GM12878 (cell line): ENCODE data around the gene NAV3. TPM values are rescaled to one million over a fixed set of nuclear protein-coding genes. Genes with fewer than 3 reads are reported as not detected.

Experiments used
- ATAC-seq: fragments of 200-7000 bp; cut with Tn5 transposase; 3 replicates; pipeline ENCODE4 v1.9.1; 2020; ENCODE audit warnings: mild to moderate bottlenecking, moderate library complexity
- BruUV-seq: library from RNA; stranded (reverse); fragments of 400-500 nt; replicated peaks from 2 replicates; lab custom pipeline; 2021; lab: Mats Ljungman, UMichigan
- CTCF ChIA-PET: fragments of 300-600 bp; sonication (Branson Sonifier 250); formaldehyde crosslinking; extraction: SDS; loops from one replicate; lab custom pipeline; 2021; ENCODE audit warnings: inconsistent platforms; lab: Yijun Ruan, JAX
- POLR2A ChIA-PET: fragments of 350-600 bp; formaldehyde crosslinking; extraction: SDS; loops from one replicate; lab custom pipeline; 2021; ENCODE audit warnings: inconsistent platforms; lab: Charles Lee
- RAD21 ChIA-PET: fragments of 300-600 bp; sonication (Branson Sonifier 250); formaldehyde crosslinking; loops from one replicate; lab custom pipeline; 2023; ENCODE audit warnings: antibody characterized with exemption; ENCODE audit not compliant: unreplicated experiment; lab: Charles Lee
- SMC1A ChIA-PET: fragments of 300-600 bp; sonication (Branson Sonifier 250); formaldehyde crosslinking; loops from one replicate; lab custom pipeline; 2023; ENCODE audit not compliant: unreplicated experiment, uncharacterized antibody; lab: Charles Lee
- DNase-seq: peaks from one replicate; pipeline ENCODE4 v3.0.0-alpha.2; 2011; ENCODE audit warnings: low read depth, low spot score
- FAIRE-seq: peaks from 3 replicates; lab custom pipeline; 2011; peaks lifted over from hg19 to GRCh38; lab: Jason Lieb, UNC
- H2AFZ ChIP-seq: 2 replicates; pipeline ENCODE4 v1.6.0; 2011; ENCODE audit warnings: low read depth, low read length, control low read depth; ENCODE audit not compliant: control insufficient read depth
- H3K27ac ChIP-seq: 2 replicates; pipeline ENCODE4 v1.5.1; 2011; ENCODE audit warnings: control low read depth; ENCODE audit not compliant: control insufficient read depth, insufficient read depth
- H3K27me3 ChIP-seq, 2 experiments: replicated peaks in 1 of 2; 2 replicates each; pipeline versions ENCODE4 v1.6.0 to v1.6.1; 2011; ENCODE audit warnings: low read length in 1 of 2; ENCODE audit not compliant: control insufficient read depth in 2 of 2, insufficient read depth in 2 of 2
- H3K36me3 ChIP-seq, 2 experiments: 2 replicates each; pipeline ENCODE4 v1.5.1; 2011; ENCODE audit warnings: low read length in 1 of 2; ENCODE audit not compliant: control insufficient read depth in 2 of 2, insufficient read depth in 2 of 2
- H3K4me1 ChIP-seq: 2 replicates; pipeline ENCODE4 v1.6.1; 2011; ENCODE audit warnings: mild to moderate bottlenecking, low read length, moderate library complexity, mixed read lengths; ENCODE audit not compliant: control insufficient read depth, insufficient read depth
- H3K4me2 ChIP-seq: 2 replicates; pipeline ENCODE4 v1.6.0; 2011; ENCODE audit warnings: control low read depth; ENCODE audit not compliant: control insufficient read depth, insufficient read depth
- H3K4me3 ChIP-seq: fragments of 200-600 bp; sonication (generic); 2 replicates; pipeline ENCODE4 v1.5.1; 2016
- H3K79me2 ChIP-seq: 2 replicates; pipeline ENCODE4 v1.6.0; 2011; ENCODE audit warnings: low read length; ENCODE audit not compliant: control insufficient read depth, insufficient read depth
- H3K9ac ChIP-seq: 2 replicates; pipeline ENCODE4 v1.8.0; 2011; ENCODE audit warnings: low read length, control low read depth, mixed read lengths; ENCODE audit not compliant: control insufficient read depth, insufficient read depth
- H3K9me3 ChIP-seq: replicated peaks from 3 replicates; pipeline ENCODE4 v1.5.1; 2011; ENCODE audit warnings: mild to moderate bottlenecking, low read length; ENCODE audit not compliant: control insufficient read depth, insufficient read depth
- H4K20me1 ChIP-seq: 2 replicates; pipeline ENCODE4 v1.6.0; 2011; ENCODE audit not compliant: control insufficient read depth, insufficient read depth
- BACH1 ChIP-seq: fragments of 450-650 bp; IDR thresholded peaks from 2 replicates; pipeline ENCODE4 v1.6.1; 2017; ENCODE audit warnings: mild to moderate bottlenecking, borderline replicate concordance
- CEBPB ChIP-seq, 2 experiments: fragments of 150-350 bp in 1 of 2; IDR thresholded peaks; 2 replicates each; pipeline ENCODE4 v1.6.1; 2012 to 2014; ENCODE audit warnings: low read depth in 2 of 2, low read length in 2 of 2, borderline replicate concordance in 1 of 2, inconsistent platforms in 1 of 2
- CREM ChIP-seq: IDR thresholded peaks from 2 replicates; pipeline ENCODE4 v1.6.1; 2014; ENCODE audit warnings: antibody characterized with exemption, low read depth
- EED ChIP-seq: sonication (generic); IDR thresholded peaks from 2 replicates; pipeline ENCODE4 v1.6.1; 2016; ENCODE audit warnings: antibody characterized with exemption, low read depth
- HDAC6 ChIP-seq: fragments of 200-600 bp; sonication (generic); IDR thresholded peaks from one replicate; pipeline ENCODE4 v1.8.0; 2017; ENCODE audit warnings: antibody characterized with exemption; ENCODE audit not compliant: unreplicated experiment
- NFYA ChIP-seq: IDR thresholded peaks from 2 replicates; pipeline ENCODE4 v1.6.1; 2011; ENCODE audit warnings: low read depth, mild to moderate bottlenecking, low read length, improper control_type of control experiment, borderline replicate concordance
- SKIL ChIP-seq: fragments of 450-650 bp; IDR thresholded peaks from 2 replicates; pipeline ENCODE4 v1.6.1; 2017; ENCODE audit warnings: mild to moderate bottlenecking, low read depth, inconsistent platforms; ENCODE audit not compliant: poor library complexity, severe bottlenecking
- SMARCA5 ChIP-seq: fragments of 450-650 bp; IDR thresholded peaks from 2 replicates; pipeline ENCODE4 v1.6.1; 2017; ENCODE audit warnings: mild to moderate bottlenecking
- SP1 ChIP-seq: IDR thresholded peaks from one replicate; pipeline ENCODE4 v1.6.1; 2011; ENCODE audit warnings: low read depth, low read length
- STAT1 ChIP-seq: fragments of 450-650 bp; conservative IDR thresholded peaks from 2 replicates; pipeline ENCODE4 v1.6.1; 2014; ENCODE audit warnings: antibody characterized with exemption, mild to moderate bottlenecking
- TAF1 ChIP-seq: IDR thresholded peaks from 2 replicates; pipeline ENCODE4 v1.6.1; 2011; ENCODE audit warnings: mild to moderate bottlenecking, low read depth, low read length, borderline replicate concordance
- ZBTB11 ChIP-seq: fragments of 450-650 bp; formaldehyde crosslinking; IDR thresholded peaks from 2 replicates; pipeline ENCODE4 v1.5.0; 2022; ENCODE audit warnings: mild to moderate bottlenecking, missing genetic modification characterization
- ZNF24 ChIP-seq: fragments of 450-650 bp; IDR thresholded peaks from 2 replicates; pipeline ENCODE4 v1.6.1; 2017; ENCODE audit warnings: antibody characterized with exemption, mild to moderate bottlenecking
- WGBS: methylation state at CpG from one replicate; pipeline ENCODE4 v1.1.6; 2016; ENCODE audit warnings: low lambda C conversion rate; ENCODE audit not compliant: insufficient replicate concordance, insufficient coverage; ENCODE audit errors: missing lambda C conversion rate; 5-methylcytosine and 5-hydroxymethylcytosine counted together
- in situ Hi-C: fragments of 300-500 bp; cut with MboI; formaldehyde crosslinking; loops from 9 replicates; pipeline ENCODE4 v1.14.3; 2018; ENCODE audit warnings: mixed read lengths
- intact Hi-C: fragments of 100-400 bp; cut with micrococcal nuclease; formaldehyde crosslinking; loops from one replicate; pipeline ENCODE4 v1.14.2; 2022; ENCODE audit not compliant: unreplicated experiment
- polyA plus RNA-seq, 11 experiments: library from polyadenylated mRNA; depleted of rRNA in 4 of 11; unstranded in 6 of 11; stranded (reverse) in 5 of 11; fragments of >200 nt; fragmentation: Nextera tagmentation in 4 of 11; fragmentation: Illumina TruSeq in 1 of 11; extraction: Ambion mirVana in 4 of 11; extraction: Trizol in 1 of 11; gene quantifications; 1 replicate in 1 of 11; 2 replicates in 10 of 11; pipeline versions ENCODE4 v1.2.1 to v1.2.3, GENCODE V29; 2011 to 2016; ENCODE audit warnings: inconsistent platforms in 2 of 11, missing spikeins in 2 of 11, low read depth in 1 of 11
- total RNA-seq, 4 experiments: library from RNA; depleted of rRNA in 3 of 4; stranded (reverse); fragments of >200 nt in 3 of 4; fragmentation: Illumina TruSeq in 1 of 4; extraction: Trizol in 1 of 4; gene quantifications; 2 replicates each; pipeline versions ENCODE4 v1.2.1 to v1.2.3, GENCODE V29; 2013 to 2021
- TF ChIP-seq, protein P1 (sequence below): fragments of 450-650 bp; IDR thresholded peaks from 2 replicates; pipeline ENCODE4 v1.6.1; 2018; ENCODE audit warnings: borderline replicate concordance, mild to moderate bottlenecking; ENCODE audit not compliant: partially characterized antibody

NAV3 gene
- total and polyA plus RNA-seq, 10 of the 15 experiments (the other 5 are each of a cell fraction or from before 2014, with no cell fraction given), result 0.05 to 0.51 (median 0.22) TPM; not detected in 1

- Histone ChIP-seq H3K4me1 (no peaks in the 10 kb centered on the region), H3K4me2 (no peak overlapping the region), H4K20me1 (no peaks in the 10 kb centered on the region), H3K4me3 (no peak overlapping the region), H2AFZ (no peak overlapping the region), H3K79me2 (no peaks in the 10 kb centered on the region), H3K9ac (no peak overlapping the region), H3K27ac (no peak overlapping the region), H3K36me3 (no peaks in the 10 kb centered on the region), H3K9me3 (no peaks in the 10 kb centered on the region), H3K27me3 (no peaks in the 10 kb centered on the region)
- FAIRE-seq, result no peak
- in situ Hi-C loops (no loop called here), intact Hi-C loops (no loop called here)
- WGBS, result 33% methylated on average over 1 of the region's 1 CpG
- POLR2A ChIA-PET, result no interaction called here
- BruUV-seq, result no TSS peak
- TF ChIP-seq BACH1 (no peak), HDAC6 (no peak), SKIL (no peak), NFYA (no peak), TAF1 (no peak), ZNF24 (no peak), CEBPB (IDR thresholded peaks at IDR 0.05; ENCODE audit: borderline replicate concordance in 1 of 2, low read depth in 2 of 2, low read length in 2 of 2) (no peak), CREM (no peak), ZBTB11 (CRISPR knock-in tag) (no peak), EED (no peak), SMARCA5 (no peak), SP1 (no peak), STAT1 (no peak)
- TF ChIP-seq, protein P1, sequence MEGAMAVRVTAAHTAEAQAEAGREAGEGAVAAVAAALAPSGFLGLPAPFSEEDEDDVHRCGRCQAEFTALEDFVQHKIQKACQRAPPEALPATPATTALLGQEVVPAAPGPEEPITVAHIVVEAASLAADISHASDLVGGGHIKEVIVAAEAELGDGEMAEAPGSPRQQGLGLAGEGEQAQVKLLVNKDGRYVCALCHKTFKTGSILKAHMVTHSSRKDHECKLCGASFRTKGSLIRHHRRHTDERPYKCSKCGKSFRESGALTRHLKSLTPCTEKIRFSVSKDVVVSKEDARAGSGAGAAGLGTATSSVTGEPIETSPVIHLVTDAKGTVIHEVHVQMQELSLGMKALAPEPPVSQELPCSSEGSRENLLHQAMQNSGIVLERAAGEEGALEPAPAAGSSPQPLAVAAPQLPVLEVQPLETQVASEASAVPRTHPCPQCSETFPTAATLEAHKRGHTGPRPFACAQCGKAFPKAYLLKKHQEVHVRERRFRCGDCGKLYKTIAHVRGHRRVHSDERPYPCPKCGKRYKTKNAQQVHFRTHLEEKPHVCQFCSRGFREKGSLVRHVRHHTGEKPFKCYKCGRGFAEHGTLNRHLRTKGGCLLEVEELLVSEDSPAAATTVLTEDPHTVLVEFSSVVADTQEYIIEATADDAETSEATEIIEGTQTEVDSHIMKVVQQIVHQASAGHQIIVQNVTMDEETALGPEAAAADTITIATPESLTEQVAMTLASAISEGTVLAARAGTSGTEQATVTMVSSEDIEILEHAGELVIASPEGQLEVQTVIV, result no peak
- DNase-seq, result no peak
- RAD21 ChIA-PET, result no interaction called here
- SMC1A ChIA-PET, result no interaction called here
- ATAC-seq, result no peak
- CTCF ChIA-PET, result interaction anchor here (2.0 to 2.1 kb wide), 2 partner anchors 11 to 94 kb away, joined by 5 read pairs; no protein-coding TSS in a partner anchor
Observed at GRCh38 chr12:78240827-78241226, 410.1 kb downstream of the NAV3 start.
